BJ (cell line): ENCODE measurements around the gene SIMC1. TPM values are rescaled to one million over a fixed set of nuclear protein-coding genes. Genes with fewer than 3 reads are reported as not detected.
"Not testable (repeated sequence)": the region's sequence is repeated elsewhere in the genome, so short reads cannot be mapped to it uniquely, and the experiment has no call there.

Source experiments
- CTCF ChIA-PET: fragments of 350-600 bp; formaldehyde crosslinking; extraction: SDS; loops from one replicate; lab custom pipeline; 2021; ENCODE audit warnings: antibody characterized with exemption, inconsistent platforms; lab: Yijun Ruan, JAX
- POLR2A ChIA-PET: fragments of 300-600 bp; sonication (Branson Sonifier 250); formaldehyde crosslinking; extraction: SDS; loops from one replicate; lab custom pipeline; 2021; ENCODE audit warnings: antibody characterized with exemption; lab: Charles Lee
- DNase-seq: peaks from one replicate; pipeline ENCODE4 v3.0.0-alpha.2; 2011; ENCODE audit warnings: low read depth
- H3K27me3 ChIP-seq: 2 replicates; pipeline ENCODE4 v1.6.0; 2011; ENCODE audit warnings: low read length; ENCODE audit not compliant: control insufficient read depth, insufficient read depth
- H3K36me3 ChIP-seq: 2 replicates; pipeline ENCODE4 v1.5.1; 2011; ENCODE audit warnings: low read length; ENCODE audit not compliant: control insufficient read depth, insufficient read depth
- H3K4me3 ChIP-seq: 2 replicates; pipeline ENCODE4 v1.5.1; 2011; ENCODE audit warnings: low read depth, mild to moderate bottlenecking, control low read depth, low read length
- polyA plus RNA-seq: library from polyadenylated mRNA; depleted of rRNA; stranded (reverse); fragments of >200 nt; gene quantifications from 2 replicates; pipeline ENCODE4 v1.2.3, GENCODE V29; 2011
- TF ChIP-seq, protein P1 (sequence below): IDR thresholded peaks from 2 replicates; pipeline ENCODE4 v1.5.1; 2011; ENCODE audit warnings: low read depth, mild to moderate bottlenecking, control low read depth, inconsistent platforms, low read length, moderate library complexity; ENCODE audit not compliant: insufficient read depth

SIMC1 gene
- polyA plus RNA-seq, 1 experiment = 8.0 TPM

GRCh38 chr5:176201811-176202210 is 36.4 kb upstream of the SIMC1 start:
- no peaks in the 10 kb centered on the region for H3K27me3 ChIP-seq
- H3K4me3 ChIP-seq = no peak overlapping the region
- CTCF ChIA-PET = no interaction called here
- H3K36me3 ChIP-seq = no peaks in the 10 kb centered on the region
- TF ChIP-seq, protein P1, sequence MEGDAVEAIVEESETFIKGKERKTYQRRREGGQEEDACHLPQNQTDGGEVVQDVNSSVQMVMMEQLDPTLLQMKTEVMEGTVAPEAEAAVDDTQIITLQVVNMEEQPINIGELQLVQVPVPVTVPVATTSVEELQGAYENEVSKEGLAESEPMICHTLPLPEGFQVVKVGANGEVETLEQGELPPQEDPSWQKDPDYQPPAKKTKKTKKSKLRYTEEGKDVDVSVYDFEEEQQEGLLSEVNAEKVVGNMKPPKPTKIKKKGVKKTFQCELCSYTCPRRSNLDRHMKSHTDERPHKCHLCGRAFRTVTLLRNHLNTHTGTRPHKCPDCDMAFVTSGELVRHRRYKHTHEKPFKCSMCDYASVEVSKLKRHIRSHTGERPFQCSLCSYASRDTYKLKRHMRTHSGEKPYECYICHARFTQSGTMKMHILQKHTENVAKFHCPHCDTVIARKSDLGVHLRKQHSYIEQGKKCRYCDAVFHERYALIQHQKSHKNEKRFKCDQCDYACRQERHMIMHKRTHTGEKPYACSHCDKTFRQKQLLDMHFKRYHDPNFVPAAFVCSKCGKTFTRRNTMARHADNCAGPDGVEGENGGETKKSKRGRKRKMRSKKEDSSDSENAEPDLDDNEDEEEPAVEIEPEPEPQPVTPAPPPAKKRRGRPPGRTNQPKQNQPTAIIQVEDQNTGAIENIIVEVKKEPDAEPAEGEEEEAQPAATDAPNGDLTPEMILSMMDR = no peak
- POLR2A ChIA-PET = no interaction called here
- no peak for DNase-seq

DNA sequence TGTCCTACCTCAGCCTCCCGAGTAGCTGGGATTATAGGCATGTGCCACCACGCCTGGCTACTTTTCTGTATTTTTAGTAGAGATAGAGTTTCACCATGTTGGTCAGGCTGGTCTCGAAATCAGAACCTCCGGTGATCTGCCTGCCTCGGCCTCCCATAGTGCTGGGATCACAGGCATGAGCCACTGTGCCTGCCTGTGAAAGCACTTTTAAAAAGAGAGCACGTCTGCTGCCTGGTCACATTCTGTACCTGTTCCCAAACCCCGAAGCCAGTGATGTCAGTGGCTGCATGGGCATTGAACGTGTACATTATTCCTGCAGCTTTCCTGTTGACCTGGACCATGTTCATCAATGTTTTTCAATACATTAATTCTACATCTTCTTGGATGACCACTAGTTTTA is 35.1 kb upstream of the SIMC1 start:
- Histone ChIP-seq H3K27me3 (no peaks in the 10 kb centered on the region), H3K4me3 (no peak overlapping the region), H3K36me3 (no peaks in the 10 kb centered on the region)
- TF ChIP-seq, protein P1 = no peak
- CTCF ChIA-PET = no interaction called here
- no peak for DNase-seq
- POLR2A ChIA-PET = no interaction called here

DNA sequence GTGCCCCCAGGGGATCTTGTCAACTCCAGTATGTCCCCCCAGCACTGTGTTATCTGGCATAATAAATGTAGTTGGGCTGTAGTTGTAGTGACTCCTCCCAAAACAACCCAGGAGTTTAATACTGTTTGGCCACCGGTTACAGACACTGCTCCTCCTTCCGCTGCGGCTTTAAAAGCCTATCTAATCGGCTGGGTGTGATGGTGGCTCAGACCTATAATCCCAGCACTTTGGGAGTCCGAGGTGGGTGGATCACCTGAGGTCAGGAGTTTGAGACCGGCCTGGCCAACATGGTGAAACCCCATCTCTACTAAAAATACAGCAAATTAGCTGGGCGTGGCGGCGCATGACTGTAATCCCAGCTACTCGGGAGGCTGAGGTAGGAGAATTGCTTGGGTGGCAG is 34.7 kb upstream of the SIMC1 start:
- DNase-seq, POLR2A ChIA-PET, CTCF ChIA-PET, H3K4me3 ChIP-seq, H3K27me3 ChIP-seq, H3K36me3 ChIP-seq: not testable (repeated sequence)

DNA sequence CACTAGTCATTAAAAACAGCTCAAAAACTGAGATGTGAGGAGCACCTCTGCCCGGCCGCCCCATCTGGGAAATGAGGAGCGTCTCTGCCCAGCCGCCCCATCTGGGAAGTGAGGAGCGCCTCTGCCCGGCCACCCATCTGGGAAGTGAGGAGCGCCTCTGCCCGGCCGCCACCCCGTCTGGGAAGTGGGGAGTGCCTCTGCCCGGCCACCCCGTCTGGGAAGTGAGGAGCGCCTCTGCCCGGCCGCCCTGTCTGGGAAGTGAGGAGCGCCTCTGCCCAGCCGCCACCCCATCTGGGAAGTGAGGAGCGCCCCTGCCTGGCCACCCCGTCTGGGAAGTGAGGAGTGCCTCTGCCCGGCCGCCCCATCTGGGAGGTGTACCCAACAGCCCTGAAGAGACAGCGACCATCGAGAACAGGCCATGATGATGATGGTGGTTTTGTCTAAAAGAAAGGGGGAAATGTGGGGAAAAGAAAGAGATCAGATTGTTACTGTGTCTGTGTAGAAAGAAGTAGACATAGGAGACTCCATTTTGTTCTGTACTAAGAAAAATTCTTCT is 23.7 kb upstream of the SIMC1 start:
- H3K4me3 ChIP-seq, CTCF ChIA-PET, DNase-seq, POLR2A ChIA-PET, H3K36me3 ChIP-seq, H3K27me3 ChIP-seq: not testable (repeated sequence)

DNA sequence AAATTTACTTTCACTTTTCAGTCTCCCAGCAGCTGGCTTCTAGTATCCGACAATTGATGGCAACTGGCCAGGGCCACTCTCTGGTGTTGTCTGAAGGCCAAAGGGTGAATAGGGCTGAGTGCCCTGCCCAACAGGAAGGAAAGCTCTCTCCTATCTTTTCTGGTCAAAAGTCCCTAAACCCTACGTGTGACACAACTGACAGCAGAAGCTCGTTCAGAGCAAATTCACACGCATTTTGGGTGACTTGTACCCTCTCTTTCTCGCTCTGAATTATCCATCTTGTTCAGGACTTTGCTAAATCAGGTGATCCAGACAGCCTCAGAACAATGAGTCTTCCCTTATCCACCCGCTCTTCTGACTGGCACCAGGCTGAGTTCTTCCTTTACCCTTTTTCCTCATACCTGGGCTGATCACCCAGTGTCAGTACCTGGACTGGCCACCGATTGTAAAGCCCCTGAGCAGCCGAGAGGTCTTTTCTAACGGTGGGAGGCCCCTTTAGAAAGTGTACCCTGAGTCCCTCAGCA is 21.8 kb upstream of the SIMC1 start:
- CTCF ChIA-PET = not testable (repeated sequence)

GRCh38 chr5:176217188-176217729 is 21.0 kb upstream of the SIMC1 start:
- H3K27me3 ChIP-seq, H3K4me3 ChIP-seq, H3K36me3 ChIP-seq, POLR2A ChIA-PET, CTCF ChIA-PET, DNase-seq: not testable (repeated sequence)

More for the DNA sequence above, 21.8 kb upstream of the SIMC1 start:
- H3K27me3 ChIP-seq, H3K4me3 ChIP-seq, DNase-seq, H3K36me3 ChIP-seq, POLR2A ChIA-PET: not testable (repeated sequence)

GRCh38 chr5:176217764-176218163 is 20.5 kb upstream of the SIMC1 start:
- CTCF ChIA-PET, DNase-seq: not testable (repeated sequence)

GRCh38 chr5:176222006-176222405 is 16.2 kb upstream of the SIMC1 start:
- POLR2A ChIA-PET, H3K4me3 ChIP-seq, H3K36me3 ChIP-seq, H3K27me3 ChIP-seq, DNase-seq, CTCF ChIA-PET: not testable (repeated sequence)

More at GRCh38 chr5:176217764-176218163, 20.5 kb upstream of the SIMC1 start:
- H3K36me3 ChIP-seq, POLR2A ChIA-PET, H3K4me3 ChIP-seq, H3K27me3 ChIP-seq: not testable (repeated sequence)

- H3K4me3 ChIP-seq, H3K36me3 ChIP-seq, CTCF ChIA-PET, POLR2A ChIA-PET, H3K27me3 ChIP-seq, DNase-seq: not testable (repeated sequence)
These were observed 9.9 kb upstream of the SIMC1 start for GRCh38 chr5:176228358-176228757.

DNA sequence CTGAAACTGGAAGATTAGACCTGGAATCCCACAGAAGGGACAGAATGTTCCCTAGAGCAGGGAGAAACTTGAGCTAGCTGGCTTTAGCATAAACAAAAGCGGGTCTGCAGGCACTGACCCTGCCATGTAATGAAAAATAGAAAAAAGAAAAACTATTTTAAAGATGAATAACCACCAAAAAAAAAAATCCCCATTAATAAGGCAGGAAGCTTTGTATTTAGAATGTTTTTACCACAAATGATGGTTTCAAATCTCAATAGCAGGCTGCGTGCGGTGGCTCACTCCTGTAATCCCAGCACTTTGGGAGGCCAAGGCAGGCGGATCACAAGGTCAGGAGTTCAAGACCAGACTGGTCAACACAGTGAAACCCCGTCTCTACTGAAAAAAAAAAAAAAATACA is 5.0 kb upstream of the SIMC1 start:
- POLR2A ChIA-PET, H3K4me3 ChIP-seq, H3K27me3 ChIP-seq, CTCF ChIA-PET, H3K36me3 ChIP-seq, DNase-seq: not testable (repeated sequence)
